GM18519 (cell line): ENCODE measurements around the gene COL16A1.

Source experiments
- ATAC-seq: cut with Tn5 transposase; IDR thresholded peaks from one replicate; pipeline ENCODE4 v1.9.1; 2021; ENCODE audit warnings: mild to moderate bottlenecking, moderate library complexity; ENCODE audit not compliant: unreplicated experiment, low FRiP score

Gene COL16A1

GRCh38 chr1:31614414-31615005, 89.3 kb downstream of the COL16A1 start:
- no peak for ATAC-seq

GRCh38 chr1:31609514-31610118, 94.2 kb downstream of the COL16A1 start:
- no peak for ATAC-seq

DNA sequence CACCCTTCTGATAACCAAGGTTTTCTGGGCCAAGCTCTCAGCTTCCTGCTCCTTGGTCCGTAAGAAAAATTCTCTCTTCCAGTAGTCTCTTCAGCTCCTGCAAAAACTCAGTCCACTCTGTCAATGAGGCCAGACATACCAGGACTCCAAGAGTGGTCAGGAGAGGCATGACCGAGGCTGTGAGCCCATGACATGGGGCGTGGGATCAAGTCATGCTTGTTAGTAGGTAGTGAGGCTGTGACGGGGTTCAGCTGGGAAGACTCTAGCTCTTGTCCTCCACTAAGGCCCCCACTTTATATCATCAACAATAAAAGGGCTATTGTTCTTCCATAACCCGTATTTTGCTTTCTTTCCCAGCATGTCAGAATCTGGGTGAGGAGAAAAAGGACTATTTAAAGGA, 96.5 kb downstream of the COL16A1 start:
- no peak for ATAC-seq

DNA sequence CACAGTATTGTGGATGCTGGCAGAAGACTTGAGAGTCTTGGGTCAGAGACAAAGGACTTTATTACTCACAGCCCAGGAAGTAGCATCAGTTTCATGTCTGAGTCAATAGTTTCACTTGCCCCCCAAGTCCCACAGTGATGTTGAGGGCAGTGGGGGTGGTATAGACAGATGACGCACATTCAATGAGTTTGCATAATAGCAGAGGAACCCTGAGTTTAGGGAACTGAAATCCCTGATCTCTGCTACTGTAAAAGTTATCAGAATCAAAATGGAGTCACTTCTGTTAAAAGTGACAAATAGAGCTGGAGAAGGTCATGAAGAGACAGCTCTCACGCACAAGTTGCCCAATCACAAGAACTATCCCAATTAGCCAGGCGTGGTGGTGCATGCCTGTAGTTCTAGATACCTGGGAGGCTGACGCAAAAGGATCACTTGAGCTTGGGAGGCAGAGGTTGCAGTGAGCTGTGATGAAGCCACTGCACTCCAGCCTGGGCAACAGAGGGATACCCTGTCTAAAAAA, 97.8 kb downstream of the COL16A1 start:
- peak; percentile 65 for ATAC-seq
